Measurements from ENCODE around the gene SAMD5.

Gene SAMD5

DNA sequence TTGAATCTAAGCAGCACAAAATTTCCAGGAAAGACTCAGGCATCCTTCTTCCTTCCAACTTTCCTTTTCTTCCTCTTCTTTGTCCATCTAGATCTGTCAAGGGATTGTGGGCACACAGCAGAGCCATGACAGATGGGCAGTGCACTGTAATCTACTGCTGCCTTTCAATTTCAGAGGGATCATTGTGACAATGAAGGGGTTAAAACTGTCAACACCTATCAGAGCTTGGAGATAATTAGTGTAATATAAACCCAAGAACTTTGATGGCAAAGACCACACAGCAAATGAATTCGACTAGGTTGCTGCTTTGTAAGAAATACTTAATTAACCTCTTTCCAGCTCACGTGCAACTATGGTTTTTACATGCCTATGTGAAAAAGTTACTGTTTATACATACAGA, 55.0 kb downstream of the SAMD5 start:
- no peak for DNase-seq (ENCODE audit: low read depth)

DNA sequence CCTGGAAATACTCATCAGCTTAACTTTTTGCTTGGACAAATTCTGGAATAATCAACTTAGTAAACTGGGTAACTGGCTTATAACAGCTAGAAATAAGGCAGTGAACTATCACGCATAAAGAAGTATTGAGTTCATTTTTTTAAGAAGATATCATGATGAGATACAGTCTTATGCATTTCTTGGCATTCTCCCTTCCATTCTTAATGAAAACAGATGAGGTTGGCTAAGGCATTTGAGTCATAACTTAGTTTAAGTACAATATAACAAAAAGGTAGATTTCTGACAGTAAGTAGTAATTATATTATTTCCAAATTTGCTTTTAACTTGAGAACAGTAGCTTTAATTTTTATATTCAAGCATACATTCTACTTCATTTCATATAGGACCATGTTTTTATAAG, 56.1 kb downstream of the SAMD5 start:
- TF ChIP-seq, protein P1, sequence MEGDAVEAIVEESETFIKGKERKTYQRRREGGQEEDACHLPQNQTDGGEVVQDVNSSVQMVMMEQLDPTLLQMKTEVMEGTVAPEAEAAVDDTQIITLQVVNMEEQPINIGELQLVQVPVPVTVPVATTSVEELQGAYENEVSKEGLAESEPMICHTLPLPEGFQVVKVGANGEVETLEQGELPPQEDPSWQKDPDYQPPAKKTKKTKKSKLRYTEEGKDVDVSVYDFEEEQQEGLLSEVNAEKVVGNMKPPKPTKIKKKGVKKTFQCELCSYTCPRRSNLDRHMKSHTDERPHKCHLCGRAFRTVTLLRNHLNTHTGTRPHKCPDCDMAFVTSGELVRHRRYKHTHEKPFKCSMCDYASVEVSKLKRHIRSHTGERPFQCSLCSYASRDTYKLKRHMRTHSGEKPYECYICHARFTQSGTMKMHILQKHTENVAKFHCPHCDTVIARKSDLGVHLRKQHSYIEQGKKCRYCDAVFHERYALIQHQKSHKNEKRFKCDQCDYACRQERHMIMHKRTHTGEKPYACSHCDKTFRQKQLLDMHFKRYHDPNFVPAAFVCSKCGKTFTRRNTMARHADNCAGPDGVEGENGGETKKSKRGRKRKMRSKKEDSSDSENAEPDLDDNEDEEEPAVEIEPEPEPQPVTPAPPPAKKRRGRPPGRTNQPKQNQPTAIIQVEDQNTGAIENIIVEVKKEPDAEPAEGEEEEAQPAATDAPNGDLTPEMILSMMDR (IDR thresholded peaks at IDR 0.05; ENCODE audit: control insufficient read depth, extremely low read depth, insufficient read depth): no peak
- no peak overlapping the region for H3K4me3 ChIP-seq (ENCODE audit: low read depth, low read length)
- DNase-seq (ENCODE audit: low read depth): no peak

More for the DNA sequence above, 55.0 kb downstream of the SAMD5 start:
- TF ChIP-seq, protein P1 (IDR thresholded peaks at IDR 0.05; ENCODE audit: control insufficient read depth, extremely low read depth, insufficient read depth): no peak
- no peak overlapping the region for H3K4me3 ChIP-seq (ENCODE audit: low read depth, low read length)

DNA sequence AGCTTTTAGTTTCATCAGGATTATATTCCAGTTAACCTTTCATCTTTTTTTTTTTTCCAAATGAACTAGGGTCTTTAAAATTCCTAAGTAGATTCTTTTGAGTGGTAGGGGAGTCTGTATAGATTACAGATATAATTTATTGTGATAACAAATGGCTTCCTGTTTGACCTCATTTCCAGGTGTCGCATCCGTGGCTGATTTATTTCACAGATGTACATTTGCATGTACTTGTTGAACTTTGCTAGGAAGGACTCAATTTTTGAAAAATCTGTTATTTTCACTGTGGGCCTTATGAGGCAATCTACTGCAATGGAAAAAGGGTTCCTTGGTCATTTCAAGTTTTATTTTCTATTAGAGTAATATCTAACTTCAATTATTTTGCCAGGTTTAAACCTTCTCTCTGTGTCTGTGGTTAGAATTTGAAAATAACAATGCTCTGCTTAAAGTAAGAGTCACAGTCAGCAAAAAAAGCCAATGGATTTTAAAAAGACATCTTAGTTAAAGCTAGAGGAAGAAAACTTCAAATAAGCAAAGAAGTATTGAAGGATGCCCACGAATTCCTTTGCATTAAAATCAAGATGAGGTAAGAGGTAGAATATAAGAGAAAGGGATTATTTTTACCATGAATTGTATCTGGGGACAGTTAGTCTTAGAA, 57.9 kb downstream of the SAMD5 start:
- TF ChIP-seq, protein P1 (IDR thresholded peaks at IDR 0.05; ENCODE audit: control insufficient read depth, extremely low read depth, insufficient read depth): no peak
- no peak overlapping the region for H3K4me3 ChIP-seq (ENCODE audit: low read depth, low read length)
- no peak for DNase-seq (ENCODE audit: low read depth)

DNA sequence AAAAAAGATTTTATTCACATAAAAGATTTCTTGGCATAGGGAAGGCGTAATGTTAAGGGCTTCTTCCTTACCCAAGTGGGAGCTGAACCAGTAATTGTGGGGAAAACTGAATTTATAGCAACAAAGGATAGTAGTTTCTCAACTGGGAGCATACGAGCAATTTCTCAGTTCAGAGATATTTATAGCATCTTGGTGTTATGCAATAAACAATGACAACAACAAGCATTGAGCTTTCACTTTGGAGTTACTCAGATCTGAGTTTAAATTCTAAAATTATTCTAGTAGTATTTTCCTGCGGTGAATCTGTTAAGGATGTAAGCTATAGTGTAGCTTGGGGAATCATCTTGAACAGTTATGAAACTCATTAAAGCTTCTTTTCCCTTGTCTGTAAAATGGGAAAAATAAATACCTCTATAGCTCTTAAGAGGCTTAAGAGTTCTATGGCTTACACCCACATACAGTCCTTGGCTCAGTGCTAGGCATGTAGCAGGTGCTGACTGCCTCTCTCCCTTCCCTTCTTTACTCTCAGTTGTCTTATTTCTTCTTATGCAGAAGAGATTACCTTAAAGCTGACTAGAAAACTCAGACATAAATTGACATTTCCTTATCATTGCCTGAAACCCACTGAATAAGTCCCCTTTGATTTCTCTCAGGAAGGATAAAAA, 58.8 kb downstream of the SAMD5 start:
- no peak overlapping the region for H3K4me3 ChIP-seq (ENCODE audit: low read depth, low read length)
- TF ChIP-seq, protein P1 (IDR thresholded peaks at IDR 0.05; ENCODE audit: control insufficient read depth, extremely low read depth, insufficient read depth): no peak
- no peak for DNase-seq (ENCODE audit: low read depth)

DNA sequence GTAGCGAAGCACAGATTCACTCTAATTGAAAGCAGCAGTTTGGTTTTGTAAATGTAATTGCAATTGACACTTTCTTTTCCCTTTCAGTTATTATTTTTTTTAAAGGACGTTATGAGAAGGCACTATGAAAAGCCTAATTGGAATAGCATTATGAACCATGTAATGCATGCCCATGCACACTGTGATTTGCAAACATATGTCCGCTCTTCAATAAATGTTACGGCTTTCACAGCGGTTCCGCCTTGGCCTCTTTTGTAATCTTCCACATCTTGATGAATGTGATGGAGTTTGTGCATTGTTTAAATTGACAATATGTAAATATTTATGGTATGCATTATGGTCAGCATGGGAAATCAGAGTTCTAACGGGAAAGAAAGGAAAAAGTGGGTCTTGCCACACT, 61.3 kb downstream of the SAMD5 start:
- DNase-seq (ENCODE audit: low read depth): no peak
- TF ChIP-seq, protein P1 (IDR thresholded peaks at IDR 0.05; ENCODE audit: control insufficient read depth, extremely low read depth, insufficient read depth): no peak
- H3K4me3 ChIP-seq (ENCODE audit: low read depth, low read length): no peak overlapping the region

DNA sequence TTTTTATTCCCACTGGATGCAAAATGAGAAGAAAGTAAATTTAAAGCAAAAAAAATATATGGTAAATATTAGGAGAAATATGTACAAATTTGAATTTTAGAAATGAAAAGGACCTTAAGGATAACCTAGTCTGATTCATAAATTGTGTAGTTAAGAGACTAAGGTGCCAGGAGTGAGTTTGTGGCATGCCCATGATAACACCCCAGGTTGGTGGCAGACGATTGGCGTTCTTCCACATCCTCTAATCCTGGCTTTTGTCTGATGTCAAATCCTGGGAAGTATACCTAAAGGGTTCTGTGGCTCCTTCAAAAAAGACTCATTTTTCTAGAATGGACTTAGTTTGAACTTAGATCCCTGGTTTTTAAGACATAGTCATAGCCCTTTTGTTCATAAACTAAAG, 62.2 kb downstream of the SAMD5 start:
- TF ChIP-seq, protein P1 (IDR thresholded peaks at IDR 0.05; ENCODE audit: control insufficient read depth, extremely low read depth, insufficient read depth): no peak
- no peak overlapping the region for H3K4me3 ChIP-seq (ENCODE audit: low read depth, low read length)
- DNase-seq (ENCODE audit: low read depth): no peak

All from LNCaP clone FGC (cell line).